CD14-positive monocyte (primary cell): Measurements from ENCODE around the gene SERF1A. TPM values are rescaled to one million over a fixed set of nuclear protein-coding genes. Genes with fewer than 3 reads are reported as not detected.
"Not testable (repeated sequence)": the region's sequence is repeated elsewhere in the genome, so short reads cannot be mapped to it uniquely, and the experiment has no call there.

Source experiments
- DNase-seq, 3 donors: peaks; one replicate each; pipeline ENCODE4 v3.0.0-alpha.2; 2011 to 2022
- H2AFZ ChIP-seq: 2 replicates; pipeline ENCODE4 v1.6.0; 2012; ENCODE audit warnings: mild to moderate bottlenecking, low read depth, low read length, inconsistent platforms; ENCODE audit not compliant: insufficient read depth, poor library complexity, severe bottlenecking
- H3K27ac ChIP-seq, 2 donors: 1 replicate in 1 of 2; 2 replicates in 1 of 2; pipeline ENCODE4 v1.5.1; 2012 to 2013; ENCODE audit warnings: low read length in 2 of 2, control low read depth in 1 of 2, inconsistent platforms in 1 of 2, low read depth in 1 of 2, mild to moderate bottlenecking in 1 of 2
- H3K27me3 ChIP-seq, 2 donors: one replicate each; pipeline versions ENCODE4 v1.6.0 to v1.6.1; 2011 to 2013; ENCODE audit warnings: low read length in 2 of 2; ENCODE audit not compliant: control insufficient read depth in 2 of 2, insufficient read depth in 2 of 2
- H3K36me3 ChIP-seq, 2 donors: replicated peaks in 1 of 2; 1 replicate in 1 of 2; 2 replicates in 1 of 2; pipeline versions ENCODE4 v1.5.1 to v1.6.1; 2012 to 2013; ENCODE audit warnings: low read length in 2 of 2, control low read depth in 1 of 2, inconsistent platforms in 1 of 2, mild to moderate bottlenecking in 1 of 2; ENCODE audit not compliant: insufficient read depth in 2 of 2, control insufficient read depth in 1 of 2
- H3K4me1 ChIP-seq, 2 donors: 1 replicate in 1 of 2; 2 replicates in 1 of 2; pipeline versions ENCODE4 v1.5.1 to v1.6.1; 2012 to 2013; ENCODE audit warnings: low read length in 2 of 2, control low read depth in 1 of 2, inconsistent platforms in 1 of 2, mild to moderate bottlenecking in 1 of 2, moderate library complexity in 1 of 2; ENCODE audit not compliant: insufficient read depth in 2 of 2, control insufficient read depth in 1 of 2
- H3K4me2 ChIP-seq: replicated peaks from 2 replicates; pipeline ENCODE3; 2012; ENCODE audit warnings: low read length, moderate library complexity, mild to moderate bottlenecking; ENCODE audit not compliant: poor library complexity, severe bottlenecking; ENCODE audit errors: extremely low read depth
- H3K4me3 ChIP-seq, 3 experiments: fragments of 200-600 bp in 1 of 3; sonication (generic) in 1 of 3; replicated peaks in 1 of 3; 1 replicate in 2 of 3; 2 replicates in 1 of 3; pipeline ENCODE4 v1.5.1; 2011 to 2013; ENCODE audit warnings: low read length in 3 of 3, mild to moderate bottlenecking in 3 of 3, control low read depth in 2 of 3, low read depth in 2 of 3, inconsistent platforms in 1 of 3, moderate library complexity in 1 of 3
- H3K79me2 ChIP-seq: 2 replicates; pipeline ENCODE4 v1.6.0; 2012; ENCODE audit warnings: mild to moderate bottlenecking, control low read depth, inconsistent platforms, low read length, moderate library complexity; ENCODE audit not compliant: insufficient read depth
- H3K9ac ChIP-seq: 2 replicates; pipeline ENCODE4 v1.6.0; 2017; ENCODE audit warnings: low read length, mild to moderate bottlenecking; ENCODE audit not compliant: insufficient read depth, poor library complexity, severe bottlenecking
- H3K9me3 ChIP-seq, 2 donors: replicated peaks in 1 of 2; 1 replicate in 1 of 2; 2 replicates in 1 of 2; pipeline versions ENCODE4 v1.5.1 to v1.6.1; 2012 to 2013; ENCODE audit warnings: low read length in 2 of 2, control low read depth in 1 of 2; ENCODE audit not compliant: control insufficient read depth in 1 of 2, insufficient read depth in 1 of 2
- H4K20me1 ChIP-seq: 2 replicates; pipeline ENCODE4 v1.6.0; 2012; ENCODE audit warnings: mild to moderate bottlenecking, low read length, control low read depth, moderate library complexity; ENCODE audit not compliant: insufficient read depth
- H3K27ac Mint-ChIP-seq, 7 donors: one replicate each; pipeline ENCODE4 v1.8.0; 2020; ENCODE audit warnings: mild to moderate bottlenecking in 7 of 7, mixed read lengths in 7 of 7, moderate library complexity in 6 of 7, inconsistent platforms in 2 of 7
- H3K27me3 Mint-ChIP-seq, 3 donors: one replicate each; pipeline ENCODE4 v1.8.0; 2021 to 2022; ENCODE audit warnings: low read depth in 3 of 3, mild to moderate bottlenecking in 3 of 3, mixed read lengths in 3 of 3, moderate library complexity in 3 of 3, inconsistent platforms in 1 of 3
- H3K36me3 Mint-ChIP-seq, 2 donors: one replicate each; pipeline ENCODE4 v1.8.0; 2020; ENCODE audit warnings: mixed read lengths in 2 of 2, inconsistent platforms in 1 of 2, mild to moderate bottlenecking in 1 of 2
- H3K4me1 Mint-ChIP-seq: one replicate; pipeline ENCODE4 v1.8.0; 2020; ENCODE audit warnings: mild to moderate bottlenecking, mixed read lengths
- H3K4me3 Mint-ChIP-seq, 2 donors: one replicate each; pipeline ENCODE4 v1.8.0; 2020; ENCODE audit warnings: mild to moderate bottlenecking in 2 of 2, mixed read lengths in 2 of 2, moderate library complexity in 1 of 2
- H3K9me3 Mint-ChIP-seq, 7 donors: one replicate each; pipeline ENCODE4 v1.8.0; 2020 to 2022; ENCODE audit warnings: mixed read lengths in 7 of 7, mild to moderate bottlenecking in 6 of 7, moderate library complexity in 6 of 7, inconsistent platforms in 2 of 7
- WGBS: methylation state at CpG from one replicate; pipeline ENCODE4 v1.1.5; 2013; ENCODE audit warnings: missing lambda C conversion rate; ENCODE audit not compliant: insufficient coverage; 5-methylcytosine and 5-hydroxymethylcytosine counted together
- intact Hi-C, 2 donors: fragments of 100-400 bp; cut with micrococcal nuclease; formaldehyde crosslinking; loops; one replicate each; pipeline versions ENCODE4 v1.15.0 to v1.15.1; 2023
- polyA minus RNA-seq: library from RNA; depleted of rRNA, polyadenylated mRNA; stranded (reverse); fragments of >200 nt; gene quantifications from 2 replicates; pipeline ENCODE4 v1.2.3, GENCODE V29; 2012
- polyA plus RNA-seq, 3 donors: library from polyadenylated mRNA; depleted of rRNA in 1 of 3; unstranded in 2 of 3; stranded (reverse) in 1 of 3; fragments of 300-500 nt in 2 of 3; fragments of >200 nt in 1 of 3; fragmentation: Illumina TruSeq in 2 of 3; gene quantifications; 1 replicate in 2 of 3; 2 replicates in 1 of 3; pipeline ENCODE4 v1.2.3, GENCODE V29; 2012 to 2021
- total RNA-seq, 12 experiments: library from RNA in 1 of 12; stranded (reverse) in 1 of 12; fragments of 120-200 nt in 1 of 12; gene quantifications; one replicate each; pipeline ENCODE4 v1.2.4 and lab custom pipeline; 2013 to 2026; ENCODE audit warnings: mixed read lengths in 6 of 12, inconsistent platforms in 1 of 12

Gene SERF1A
- total RNA-seq (2013) = 0.25 TPM
- 1 to 10 TPM in 2 of 3 donors, under 1 TPM in 1; 0.51 to 1.6 (median 1.2) TPM for polyA plus RNA-seq
- polyA minus RNA-seq = 0.28 TPM in 1 of 2 replicates, not detected in the other
- total RNA-seq (lab: John Stamatoyannopoulos, UW) = 0 to 0.12 (median 0) reads per million in 11 experiments

- H3K4me1 Mint-ChIP-seq, H3K27me3 Mint-ChIP-seq, intact Hi-C loops, H3K79me2 ChIP-seq, DNase-seq, H4K20me1 ChIP-seq, H3K4me3 ChIP-seq, H3K36me3 ChIP-seq, H3K36me3 Mint-ChIP-seq, H3K9me3 Mint-ChIP-seq, H3K4me1 ChIP-seq, H3K27ac ChIP-seq, H3K9me3 ChIP-seq, H3K27me3 ChIP-seq, H3K27ac Mint-ChIP-seq, H3K4me2 ChIP-seq, H3K9ac ChIP-seq, H2AFZ ChIP-seq, H3K4me3 Mint-ChIP-seq: not testable (repeated sequence)
- no CpG with 5 or more reads among the region's 66 CpGs for WGBS
Measured at GRCh38 chr5:70900533-70901271, at the start of gene SERF1A. Gene SERF1A (plus strand): TSS chr5:70900669. CDS start chr5:70900870, 201 bp downstream.

GRCh38 chr5:70866778-70867177 lies 33.7 kb upstream of the SERF1A start:
- H4K20me1 ChIP-seq, H3K27me3 ChIP-seq, DNase-seq, H3K36me3 Mint-ChIP-seq, H3K9me3 ChIP-seq, H3K27ac ChIP-seq, H3K4me1 Mint-ChIP-seq, H2AFZ ChIP-seq, intact Hi-C loops, H3K9ac ChIP-seq, H3K4me3 ChIP-seq, H3K27me3 Mint-ChIP-seq, H3K4me2 ChIP-seq, H3K79me2 ChIP-seq, H3K36me3 ChIP-seq, H3K9me3 Mint-ChIP-seq, H3K27ac Mint-ChIP-seq, H3K4me1 ChIP-seq, H3K4me3 Mint-ChIP-seq: not testable (repeated sequence)
- WGBS = no CpG with 5 or more reads among the region's 2 CpGs

- H3K4me1 ChIP-seq, H3K9ac ChIP-seq, H3K27ac ChIP-seq, H3K4me3 Mint-ChIP-seq, H3K9me3 ChIP-seq, H2AFZ ChIP-seq, H3K9me3 Mint-ChIP-seq, H3K27me3 ChIP-seq, H3K36me3 Mint-ChIP-seq, H3K36me3 ChIP-seq, DNase-seq, intact Hi-C loops, H3K27ac Mint-ChIP-seq, H3K4me2 ChIP-seq, H3K4me1 Mint-ChIP-seq, H3K27me3 Mint-ChIP-seq, H4K20me1 ChIP-seq, H3K79me2 ChIP-seq, H3K4me3 ChIP-seq: not testable (repeated sequence)
- no CpG with 5 or more reads among the region's 1 CpG for WGBS
Measured at GRCh38 chr5:70870626-70871025, 29.8 kb upstream of the SERF1A start.

GRCh38 chr5:70896076-70896475 lies 4.4 kb upstream of the SERF1A start:
- H3K4me1 Mint-ChIP-seq = not testable (repeated sequence)

More at GRCh38 chr5:70896076-70896475, 4.4 kb upstream of the SERF1A start:
- H3K4me1 ChIP-seq, H3K27me3 ChIP-seq, H3K4me2 ChIP-seq, H3K4me3 ChIP-seq, DNase-seq, H3K9me3 ChIP-seq, H3K27me3 Mint-ChIP-seq, H3K27ac ChIP-seq, intact Hi-C loops, H3K36me3 Mint-ChIP-seq, H3K4me3 Mint-ChIP-seq, H2AFZ ChIP-seq, H3K9ac ChIP-seq, H3K9me3 Mint-ChIP-seq, H3K27ac Mint-ChIP-seq, H3K79me2 ChIP-seq, H4K20me1 ChIP-seq, H3K36me3 ChIP-seq: not testable (repeated sequence)
- WGBS = no CpG with 5 or more reads among the region's 2 CpGs
